ENCODE results near the gene LBP. TPM values are rescaled to one million over a fixed set of nuclear protein-coding genes. Genes with fewer than 3 reads are reported as not detected.

The LBP gene
- total RNA-seq, 1 experiment from 2014 or later, result 0.15 TPM

DNA sequence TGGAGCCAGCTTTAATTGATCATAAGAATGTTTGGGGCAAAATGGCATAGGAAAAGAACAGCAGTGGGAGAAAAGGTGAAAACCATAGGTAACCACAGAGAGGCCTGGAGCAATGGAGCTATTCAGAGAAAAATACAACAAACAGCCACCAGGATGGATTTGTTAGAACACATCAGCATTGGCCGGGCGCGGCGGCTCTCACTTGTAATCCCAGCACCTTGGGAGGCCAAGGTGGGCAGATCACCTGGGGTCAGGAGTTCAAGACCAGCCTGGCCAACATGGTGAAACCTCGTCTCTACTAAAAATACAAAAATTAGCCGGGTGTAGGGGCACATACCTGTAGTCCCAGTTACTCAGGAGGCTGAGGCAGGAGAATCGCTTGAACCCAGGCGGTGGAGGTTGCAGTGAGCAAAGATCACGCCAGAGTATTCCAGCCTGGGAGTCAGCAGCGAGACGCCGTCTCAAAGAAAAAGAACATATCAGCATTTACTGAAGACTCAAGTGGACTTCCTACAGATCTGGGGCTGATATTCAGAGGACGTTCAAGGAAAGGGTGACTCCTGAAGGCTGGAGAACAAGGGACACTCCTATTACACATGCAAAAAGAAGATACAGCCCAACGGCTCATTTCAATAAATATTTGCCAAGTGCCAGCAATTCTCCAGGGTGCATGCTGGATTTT lies 68.6 kb downstream of the LBP start:
- in situ Hi-C loops (cut with HindIII; ENCODE audit: low pct_unique_long_range_greater_than_20kb, low sequenced_read_pairs), result no loop called here
- POLR2A ChIA-PET, result no interaction called here
- H3K27ac ChIP-seq (ENCODE audit: low read length), result no peak overlapping the region
- DNase-seq (ENCODE audit: low read depth, low spot score) (no peak), ATAC-seq (no peak)
- no peaks in the 10 kb centered on the region for H3K4me1 ChIP-seq (ENCODE audit: control insufficient read depth, insufficient read depth, low read length)
- H3K36me3 ChIP-seq (ENCODE audit: control insufficient read depth, insufficient read depth, low read length), result peaks cover under 1% of the 10 kb centered on the region
- CTCF ChIA-PET, result no interaction called here
- no peaks in the 10 kb centered on the region for H3K27me3 ChIP-seq (ENCODE audit: control insufficient read depth, insufficient read depth, low read length)
- no TSS peak for BruUV-seq (replicated peaks)
- H3K4me3 ChIP-seq (ENCODE audit: low read depth in 2 of 2, low read length in 2 of 2), result no peak overlapping the region
- no peaks in the 10 kb centered on the region for H3K9me3 ChIP-seq (ENCODE audit: control insufficient read depth, insufficient read depth, low read depth, low read length)
- TF ChIP-seq POLR2AphosphoS5 (IDR thresholded peaks at IDR 0.05; ENCODE audit: low read depth, low read length), result no peak
- intact Hi-C loops (cut with micrococcal nuclease; ENCODE audit: unreplicated experiment), result no loop called here

GRCh38 chr20:38418509-38419204 lies 72.4 kb downstream of the LBP start:
- no peaks in the 10 kb centered on the region for H3K4me1 ChIP-seq (ENCODE audit: control insufficient read depth, insufficient read depth, low read length)
- no peak for DNase-seq (ENCODE audit: low read depth, low spot score)
- no peaks in the 10 kb centered on the region for H3K27me3 ChIP-seq (ENCODE audit: control insufficient read depth, insufficient read depth, low read length)
- ChIA-PET POLR2A (no interaction called here), CTCF (interaction anchor here (0.6 to 1.1 kb wide), 3 partner anchors 9 to 803 kb away, joined by 3 to 6 read pairs (median 6); no protein-coding TSS in a partner anchor)
- no peak overlapping the region for H3K27ac ChIP-seq (ENCODE audit: low read length)
- TF ChIP-seq POLR2AphosphoS5 (IDR thresholded peaks at IDR 0.05; ENCODE audit: low read depth, low read length) (peak; percentile 42; the same call in 1 of the 2 replicates), SIN3A (IDR thresholded peaks at IDR 0.05; ENCODE audit: borderline replicate concordance, insufficient read depth, low read depth, low read length) (no peak)
- H3K36me3 ChIP-seq (ENCODE audit: control insufficient read depth, insufficient read depth, low read length), result peaks cover 28% of the 10 kb centered on the region
- H3K9me3 ChIP-seq (ENCODE audit: control insufficient read depth, insufficient read depth, low read depth, low read length), result no peaks in the 10 kb centered on the region
- in situ Hi-C loops (cut with HindIII; ENCODE audit: low pct_unique_long_range_greater_than_20kb, low sequenced_read_pairs) (no loop called here), intact Hi-C loops (cut with micrococcal nuclease; ENCODE audit: unreplicated experiment) (no loop called here)
- peak; percentile 59 for ATAC-seq
- no peak overlapping the region for H3K4me3 ChIP-seq (ENCODE audit: low read depth in 2 of 2, low read length in 2 of 2)
- BruUV-seq (replicated peaks), result no TSS peak

GRCh38 chr20:38420388-38421085 lies 74.3 kb downstream of the LBP start:
- CTCF ChIA-PET, result no interaction called here
- no peaks in the 10 kb centered on the region for H3K27me3 ChIP-seq (ENCODE audit: control insufficient read depth, insufficient read depth, low read length)

DNA sequence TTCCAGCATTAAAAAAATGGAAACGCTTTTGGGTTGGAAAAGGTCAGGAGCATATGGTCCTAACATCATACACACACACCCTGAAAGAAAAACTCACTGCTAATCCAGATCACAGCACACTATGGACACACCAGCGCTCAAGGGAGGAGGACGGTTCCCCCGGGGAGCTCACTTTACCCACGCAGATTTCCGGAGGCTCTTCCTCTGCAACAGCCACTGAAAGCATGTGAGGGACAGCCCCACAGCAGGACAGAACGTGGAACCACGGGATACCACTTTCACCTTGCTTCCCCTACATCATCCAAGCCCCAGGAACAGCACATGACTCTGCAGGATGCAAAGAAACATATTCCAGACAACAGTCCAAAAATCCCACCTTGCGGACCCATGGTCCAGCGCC lies 75.6 kb downstream of the LBP start:
- ChIA-PET POLR2A (no interaction called here), CTCF (no interaction called here)
- intact Hi-C loops (cut with micrococcal nuclease; ENCODE audit: unreplicated experiment) (no loop called here), in situ Hi-C loops (cut with HindIII; ENCODE audit: low pct_unique_long_range_greater_than_20kb, low sequenced_read_pairs) (no loop called here)
- H3K4me3 ChIP-seq (ENCODE audit: low read depth in 2 of 2, low read length in 2 of 2), result no peak overlapping the region
- DNase-seq (ENCODE audit: low read depth, low spot score), result no peak
- no peaks in the 10 kb centered on the region for H3K27me3 ChIP-seq (ENCODE audit: control insufficient read depth, insufficient read depth, low read length)
- H3K4me1 ChIP-seq (ENCODE audit: control insufficient read depth, insufficient read depth, low read length), result no peaks in the 10 kb centered on the region
- TF ChIP-seq REST (IDR thresholded peaks at IDR 0.05; ENCODE audit: insufficient read depth in 1 of 2, low read depth in 2 of 2, low read length in 1 of 2) (no peak), SIN3A (IDR thresholded peaks at IDR 0.05; ENCODE audit: borderline replicate concordance, insufficient read depth, low read depth, low read length) (no peak), TCF7L2 (IDR thresholded peaks at IDR 0.05; ENCODE audit: low read depth, low read length) (no peak), POLR2AphosphoS5 (IDR thresholded peaks at IDR 0.05; ENCODE audit: low read depth, low read length) (no peak), CTCF (IDR thresholded peaks at IDR 0.05) (no peak)
- no peaks in the 10 kb centered on the region for H3K9me3 ChIP-seq (ENCODE audit: control insufficient read depth, insufficient read depth, low read depth, low read length)
- no peak overlapping the region for H3K27ac ChIP-seq (ENCODE audit: low read length)
- ATAC-seq, result no peak
- no TSS peak for BruUV-seq (replicated peaks)
- H3K36me3 ChIP-seq (ENCODE audit: control insufficient read depth, insufficient read depth, low read length), result peaks cover 41% of the 10 kb centered on the region

More at GRCh38 chr20:38420388-38421085, 74.3 kb downstream of the LBP start:
- ATAC-seq, result no peak
- DNase-seq (ENCODE audit: low read depth, low spot score), result no peak
- Histone ChIP-seq H3K4me1 (ENCODE audit: control insufficient read depth, insufficient read depth, low read length) (no peaks in the 10 kb centered on the region), H3K4me3 (ENCODE audit: low read depth in 2 of 2, low read length in 2 of 2) (no peak overlapping the region), H3K9me3 (ENCODE audit: control insufficient read depth, insufficient read depth, low read depth, low read length) (no peaks in the 10 kb centered on the region), H3K36me3 (ENCODE audit: control insufficient read depth, insufficient read depth, low read length) (peaks cover 40% of the 10 kb centered on the region), H3K27ac (ENCODE audit: low read length) (no peak overlapping the region)
- intact Hi-C loops (cut with micrococcal nuclease; ENCODE audit: unreplicated experiment), result no loop called here
- in situ Hi-C loops (cut with HindIII; ENCODE audit: low pct_unique_long_range_greater_than_20kb, low sequenced_read_pairs), result no loop called here
- no TSS peak for BruUV-seq (replicated peaks)
- POLR2A ChIA-PET, result no interaction called here
- no peak for TF ChIP-seq SIN3A (IDR thresholded peaks at IDR 0.05; ENCODE audit: borderline replicate concordance, insufficient read depth, low read depth, low read length)
